Inferior parietal cortex (tissue), 1 donor: ENCODE measurements around the gene CHKA.
A peak's percentile ranks its signal among the peaks of the same experiment; 100 is the strongest.

Experiments used
- DNase-seq: peaks from one replicate; pipeline ENCODE4 v3.0.0-alpha.2; 2016; ENCODE audit errors: extremely low spot score

CHKA gene

DNA sequence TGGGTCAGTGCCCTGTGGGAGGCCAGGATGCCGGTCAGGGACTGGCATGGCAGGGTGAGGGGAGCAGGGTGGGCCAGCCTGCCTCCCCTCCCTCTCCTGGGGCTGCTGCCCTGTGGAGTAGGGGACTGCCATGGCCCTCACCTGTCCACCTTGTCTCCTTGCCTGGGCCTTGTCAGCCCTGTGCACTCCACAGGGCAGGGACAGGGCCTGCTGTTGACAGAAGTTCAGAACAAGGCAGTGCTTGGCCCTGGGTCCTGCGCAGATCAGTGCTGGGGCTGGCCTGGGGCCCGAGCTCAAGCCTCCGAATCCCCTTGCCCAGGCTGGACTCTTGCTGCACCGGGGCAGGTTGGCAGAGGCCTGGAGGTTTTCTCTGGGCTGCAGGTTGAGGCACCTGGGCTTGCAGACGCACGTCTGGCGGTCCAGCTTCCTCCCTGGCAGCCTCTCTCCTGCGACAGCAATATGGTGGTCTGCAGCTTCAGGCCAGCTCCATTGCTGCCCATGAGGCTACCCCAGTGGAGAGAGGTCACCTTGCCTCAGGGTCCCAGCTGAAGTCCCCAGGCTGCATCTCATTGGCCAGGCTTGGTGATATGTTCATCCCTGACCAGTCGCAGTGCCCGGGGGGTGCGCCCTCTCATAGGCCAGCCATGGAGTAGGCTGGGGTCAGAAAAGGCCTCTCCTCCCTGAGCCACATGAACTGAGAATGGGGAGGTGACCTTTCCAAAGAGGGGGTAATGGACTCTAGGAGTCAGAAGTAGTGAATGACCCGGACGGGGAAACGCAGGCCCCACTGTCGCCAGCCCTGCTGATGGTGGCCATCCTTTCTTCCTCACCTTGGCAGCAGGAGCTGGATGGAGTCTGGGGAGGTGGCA is 21.5 kb upstream of the CHKA start:
- DNase-seq: no peak

DNA sequence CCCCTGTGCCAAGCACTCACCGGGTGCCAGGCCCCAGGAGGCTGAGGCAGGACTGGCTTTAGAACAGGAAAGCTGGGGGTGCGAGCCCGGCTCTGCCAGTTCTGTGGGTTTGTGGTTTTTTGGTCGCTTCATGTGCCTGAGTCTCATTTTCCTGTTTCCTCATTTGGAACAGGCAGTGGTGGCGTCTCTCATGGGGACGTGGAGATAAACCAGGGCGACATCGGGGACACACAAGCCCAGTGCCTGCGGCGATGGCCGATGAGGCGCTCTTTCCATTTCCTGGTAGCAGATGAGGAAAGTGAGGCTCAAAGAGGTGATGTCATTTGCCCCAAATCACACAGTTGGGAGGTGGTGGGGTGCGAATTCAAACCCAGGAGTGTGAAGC is 20.8 kb upstream of the CHKA start:
- DNase-seq: no peak

DNA sequence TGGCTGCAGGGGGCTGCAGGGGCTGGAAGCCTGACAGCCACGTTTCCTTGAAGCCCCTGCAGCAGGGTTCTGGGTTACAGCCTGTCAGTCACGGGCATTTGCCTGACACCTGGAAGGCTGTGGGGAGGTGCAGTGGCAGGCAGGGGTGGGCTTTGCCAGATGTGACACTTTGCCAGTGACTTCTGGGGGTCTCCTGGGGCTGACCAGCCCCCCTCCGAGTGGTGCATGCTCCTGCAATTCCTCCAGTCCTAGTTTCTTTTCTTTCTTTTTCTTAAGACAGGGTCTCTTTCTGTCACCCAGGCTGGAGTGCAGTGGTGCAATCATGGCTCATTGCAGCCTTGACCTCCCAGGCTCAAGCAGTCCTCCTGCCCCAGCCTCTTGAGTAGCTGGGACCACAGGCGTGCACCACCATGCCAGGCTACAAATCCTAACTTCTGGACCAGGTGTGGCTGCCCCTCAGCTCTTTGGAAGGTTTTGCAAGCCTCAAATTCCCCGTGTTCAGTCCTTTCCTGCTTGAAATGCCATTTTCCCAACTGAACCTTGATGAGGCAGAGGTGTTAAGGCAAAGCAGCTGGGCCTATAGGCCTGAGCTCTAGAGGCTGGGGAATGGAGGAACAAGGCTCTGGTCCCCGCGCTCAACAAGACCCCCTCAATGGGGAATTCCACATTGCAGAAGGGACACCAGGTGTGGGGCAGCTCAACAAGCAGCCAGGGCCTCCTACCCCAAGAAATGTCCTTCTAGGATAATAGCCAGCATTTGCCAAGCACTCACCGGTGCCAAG is 20.2 kb upstream of the CHKA start:
- DNase-seq: no peak

DNA sequence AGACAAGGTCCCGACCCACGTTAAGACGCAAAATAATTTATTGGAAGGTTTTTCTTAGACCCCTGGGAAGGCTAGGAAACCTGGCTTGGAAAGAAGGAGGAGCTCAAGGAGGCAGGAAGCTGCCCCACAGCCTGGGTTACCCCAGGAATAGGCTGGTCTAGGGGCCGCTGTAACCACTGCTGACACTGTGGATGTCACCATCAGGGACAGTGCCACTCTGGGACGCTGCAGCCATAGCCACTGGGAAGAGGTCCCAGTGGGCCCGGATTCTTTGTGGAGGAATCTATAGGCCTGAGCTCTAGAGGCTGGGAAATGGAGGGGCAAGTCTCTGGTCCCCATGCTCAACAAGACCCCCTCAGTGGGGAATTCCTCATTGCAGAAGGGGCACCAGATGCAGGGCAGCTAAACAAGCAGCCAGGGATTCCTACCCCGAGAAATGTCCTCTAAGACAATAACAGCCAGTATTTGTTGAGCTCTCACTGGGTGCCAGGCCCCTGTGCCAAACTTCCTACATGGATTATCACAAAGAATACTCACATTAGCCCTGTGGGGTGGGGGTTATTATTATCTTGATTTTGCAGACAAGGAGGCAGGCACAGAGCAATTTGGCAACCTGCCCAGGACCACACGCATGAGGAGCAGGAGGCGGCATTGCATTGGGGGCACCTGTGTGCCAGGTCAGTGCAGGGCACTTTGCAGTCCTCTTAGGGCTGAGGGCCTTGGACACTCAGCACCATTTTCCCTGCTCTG is 19.5 kb upstream of the CHKA start:
- DNase-seq: no peak

DNA sequence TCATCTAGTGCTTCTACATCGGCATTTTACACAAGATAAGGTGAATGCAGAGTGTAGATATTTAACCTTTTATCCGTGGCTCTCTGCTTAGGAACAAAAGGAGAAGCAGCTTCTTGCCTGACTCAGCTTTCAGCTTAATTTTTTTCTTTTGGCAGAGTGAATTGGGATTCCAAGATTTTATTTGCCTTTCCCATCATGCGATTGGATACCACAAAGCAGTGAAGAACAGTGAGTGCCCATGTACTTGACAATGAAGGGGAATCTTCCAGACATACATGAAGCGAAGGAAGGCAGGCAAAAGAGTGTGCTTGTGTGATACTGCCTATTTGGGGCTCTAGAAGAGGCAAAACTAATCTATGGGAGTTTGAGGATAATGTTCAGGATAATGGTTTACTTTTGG is 17.0 kb upstream of the CHKA start:
- no peak for DNase-seq

DNA sequence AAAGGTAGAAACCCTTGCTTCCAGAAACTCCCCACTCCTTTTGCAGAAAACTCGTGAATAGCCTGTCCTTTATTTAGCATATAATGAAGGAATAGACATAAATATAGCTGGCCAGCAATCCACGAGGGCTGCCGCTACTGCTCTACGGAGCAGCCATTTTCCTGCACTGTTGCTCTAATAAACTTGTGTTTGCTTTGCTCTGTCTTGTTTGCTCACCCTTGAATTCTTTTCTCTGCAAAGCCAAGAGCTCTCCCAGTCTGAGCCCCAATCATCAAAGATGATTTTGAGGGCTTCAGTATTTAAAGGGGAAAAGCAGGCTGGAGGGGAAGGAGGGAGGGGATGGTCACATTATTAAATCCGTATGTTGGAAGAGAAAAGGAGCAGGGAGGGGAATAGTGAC is 16.6 kb upstream of the CHKA start:
- no peak for DNase-seq

DNA sequence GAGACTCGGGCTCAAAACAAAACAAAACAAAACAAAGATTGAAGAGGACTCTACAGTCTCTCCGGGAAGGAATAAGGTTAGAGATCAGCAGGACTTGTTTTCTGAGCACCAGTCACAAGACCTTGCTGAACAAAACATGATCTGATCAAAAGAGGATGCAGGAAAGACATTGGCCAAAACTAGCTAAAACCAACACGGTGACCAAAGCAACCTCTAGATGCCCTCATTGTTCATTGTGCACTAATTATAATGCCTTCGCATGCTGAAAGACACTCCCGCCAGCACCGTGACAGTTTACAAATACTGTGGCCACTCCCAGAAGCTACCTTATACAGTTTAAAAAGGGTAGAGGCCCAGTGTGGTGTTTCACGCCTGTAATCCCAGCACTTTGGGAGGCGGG is 15.7 kb upstream of the CHKA start:
- DNase-seq: no peak

DNA sequence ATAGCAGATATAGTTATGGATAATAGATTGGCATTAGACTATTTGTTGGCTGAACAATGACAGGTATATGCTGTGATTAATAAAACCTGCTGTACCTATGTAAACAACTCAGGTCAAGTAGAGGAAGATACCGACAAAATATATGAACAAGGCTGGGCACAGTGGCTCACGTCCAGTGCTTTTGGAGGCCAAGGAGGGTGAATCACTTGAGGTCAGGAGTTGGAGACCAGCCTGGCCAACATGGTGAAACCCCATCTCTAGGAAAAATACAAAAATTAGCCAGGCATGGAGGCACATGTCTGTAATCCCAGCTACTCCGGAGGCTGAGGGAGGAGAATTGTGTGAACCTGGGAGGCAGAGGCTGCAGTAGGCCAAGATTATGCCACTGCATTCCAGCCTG is 14.0 kb upstream of the CHKA start:
- DNase-seq: no peak

DNA sequence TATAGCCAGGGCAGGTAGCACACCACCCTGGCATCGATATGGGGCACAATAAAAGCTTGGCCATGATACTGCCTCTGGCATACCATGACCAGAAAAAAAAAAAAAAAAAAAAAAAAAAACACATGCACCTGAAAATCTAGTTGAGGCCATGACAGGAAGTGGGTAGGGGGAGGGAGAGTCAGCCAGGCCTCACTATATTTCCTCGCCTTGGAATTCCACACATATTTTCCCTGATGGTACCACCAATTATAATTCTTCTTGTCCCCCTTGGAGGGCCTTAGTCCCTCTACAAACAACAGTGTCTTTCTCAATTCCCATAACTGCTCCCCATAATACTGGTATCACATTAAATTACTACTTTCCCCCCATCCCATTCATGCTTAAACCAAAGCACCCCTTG is 12.6 kb upstream of the CHKA start:
- DNase-seq: no peak

DNA sequence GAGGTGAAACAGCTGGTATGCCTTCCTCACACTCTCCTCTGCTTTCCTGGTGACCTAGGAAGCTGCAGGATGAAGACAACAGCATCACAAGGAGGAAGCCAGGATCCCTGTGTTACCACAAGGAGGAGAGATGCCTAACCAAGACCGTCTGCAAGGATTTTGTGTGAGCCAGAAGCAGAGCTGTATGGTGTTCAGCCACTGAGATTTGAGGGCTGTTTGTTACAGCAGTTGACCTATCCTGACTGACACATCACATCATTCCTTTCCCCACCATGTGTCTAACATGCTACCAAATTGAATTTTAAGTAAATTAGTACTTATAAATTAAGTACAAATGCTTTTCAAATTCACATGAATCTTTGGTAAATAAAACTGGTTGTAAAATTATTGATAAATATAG is 8.9 kb upstream of the CHKA start:
- no peak for DNase-seq

DNA sequence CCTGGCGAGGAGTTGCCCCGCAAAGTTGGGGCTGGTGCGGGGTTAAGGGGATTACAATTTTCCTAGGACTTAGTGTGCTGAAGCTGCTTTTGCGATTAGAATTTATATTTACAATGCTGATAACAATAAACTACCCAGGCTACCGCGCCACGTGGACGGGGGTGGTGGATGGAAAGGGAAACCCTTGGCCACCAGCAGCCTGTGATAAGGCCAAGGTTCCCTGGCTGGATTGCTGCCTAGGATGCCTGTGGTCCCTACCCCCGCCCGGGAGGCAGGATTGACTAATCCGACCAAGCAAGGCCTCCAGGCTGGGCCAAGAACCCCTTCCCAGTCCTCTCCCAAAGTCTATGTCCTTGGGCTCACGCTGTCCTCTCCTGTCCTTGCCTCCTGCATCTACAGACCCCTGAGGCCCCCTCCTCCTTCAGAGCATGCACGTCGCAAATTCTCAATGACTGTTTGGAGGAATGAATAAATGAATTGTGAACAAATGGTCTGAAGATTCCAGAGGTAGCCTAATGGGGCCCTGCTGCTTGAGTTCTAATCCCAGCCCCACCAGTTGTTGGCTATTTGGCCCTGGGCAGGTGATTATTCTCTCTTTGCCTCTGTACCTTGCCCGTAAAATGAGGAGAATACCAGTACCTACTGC is 7.6 kb upstream of the CHKA start:
- DNase-seq: no peak

DNA sequence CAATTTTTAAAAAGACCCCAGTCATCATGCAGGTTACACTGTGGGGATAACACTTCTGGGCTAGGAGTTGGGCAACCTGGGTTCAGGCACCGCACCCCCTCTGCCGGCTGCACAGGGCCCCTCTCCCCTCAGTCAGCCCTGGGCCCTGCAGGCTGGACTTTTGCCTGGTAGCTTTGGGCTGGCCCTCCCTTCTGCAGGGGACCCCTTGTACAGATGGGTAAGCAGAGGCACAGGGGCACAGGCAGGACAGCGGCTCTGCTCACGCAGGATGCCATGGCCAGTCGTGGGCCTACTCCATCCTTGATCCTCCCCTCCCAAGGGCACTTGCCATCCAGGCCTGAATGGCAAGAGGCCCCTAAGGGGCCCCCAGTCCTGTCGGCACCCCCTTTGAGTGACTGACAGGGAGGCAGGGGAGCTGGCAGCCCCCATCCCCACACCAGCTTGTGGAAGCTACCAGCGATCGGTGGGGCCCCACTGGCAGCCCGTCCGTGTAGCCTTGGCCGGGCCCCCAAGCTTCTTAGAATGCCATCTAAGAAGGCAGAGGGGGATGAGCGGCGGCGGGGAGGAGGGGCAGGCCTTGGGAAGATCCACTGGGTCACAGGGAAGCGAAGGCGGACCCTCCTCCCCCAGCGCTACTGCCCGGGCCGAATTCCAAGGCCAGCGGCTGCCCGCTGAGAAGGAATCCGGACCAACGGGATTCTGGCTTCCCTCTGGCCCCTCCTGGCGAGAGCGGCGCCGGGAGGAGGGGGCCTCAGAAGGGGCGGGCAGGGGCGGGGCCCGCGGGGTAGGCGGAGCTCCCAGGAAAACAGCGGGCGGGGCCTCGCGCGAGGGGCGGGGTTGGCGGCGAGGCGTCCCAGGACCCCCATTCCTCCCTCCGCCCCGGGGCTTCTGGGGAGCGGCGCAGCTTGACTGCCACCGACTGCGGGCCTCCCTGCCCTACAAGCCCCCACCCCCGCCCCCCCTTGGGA is 6.8 kb upstream of the CHKA start:
- no peak for DNase-seq

DNA sequence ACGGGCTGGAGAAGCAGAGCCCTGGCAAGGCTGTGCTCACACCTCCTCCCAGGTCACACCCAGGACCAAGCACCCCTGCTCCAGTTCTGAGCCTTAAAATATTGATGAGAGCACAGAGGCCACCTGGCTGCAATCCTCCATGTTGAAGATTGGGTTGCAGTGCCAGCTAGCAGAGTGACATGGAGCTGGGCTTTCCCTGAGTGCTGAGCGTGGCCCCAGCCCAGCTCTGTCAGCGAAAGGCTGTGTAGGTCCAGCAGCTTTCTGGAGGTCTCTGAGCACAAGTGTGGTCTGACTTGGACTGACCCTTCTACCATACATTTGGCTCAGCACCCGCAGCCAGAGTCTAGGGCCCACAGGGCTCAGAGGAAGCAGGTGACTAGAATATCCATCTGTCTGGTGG is 4.0 kb upstream of the CHKA start:
- no peak for DNase-seq

DNA sequence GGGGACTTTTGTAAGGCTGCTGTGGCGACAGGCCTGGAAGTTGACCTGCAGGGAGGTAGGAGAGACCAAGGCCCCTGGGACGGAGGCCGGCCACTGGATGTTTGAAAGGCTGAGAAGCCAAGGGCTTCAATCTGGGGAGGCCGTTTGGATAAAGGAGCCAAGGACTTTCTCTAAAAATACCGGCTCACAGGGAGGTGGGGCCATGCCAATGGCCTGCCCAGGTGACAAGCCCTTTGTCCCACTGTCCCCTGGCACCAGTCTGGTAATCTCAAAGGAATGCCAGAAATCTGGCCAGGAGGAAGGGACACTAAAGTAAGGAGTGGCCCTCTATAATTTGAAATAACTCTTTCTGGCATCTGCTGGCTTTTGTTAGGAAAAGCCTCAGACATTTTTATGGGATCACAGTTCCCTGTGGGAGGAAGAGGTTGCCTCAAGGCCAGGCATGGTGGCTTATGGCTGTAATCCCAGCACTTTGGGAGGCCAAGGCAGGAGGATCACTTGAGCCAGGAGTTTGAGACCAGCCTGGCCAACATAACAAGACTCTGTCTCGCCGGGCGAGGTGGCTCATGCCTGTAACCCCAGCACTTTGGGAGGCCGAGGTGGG is 1.9 kb upstream of the CHKA start:
- DNase-seq: no peak

DNA sequence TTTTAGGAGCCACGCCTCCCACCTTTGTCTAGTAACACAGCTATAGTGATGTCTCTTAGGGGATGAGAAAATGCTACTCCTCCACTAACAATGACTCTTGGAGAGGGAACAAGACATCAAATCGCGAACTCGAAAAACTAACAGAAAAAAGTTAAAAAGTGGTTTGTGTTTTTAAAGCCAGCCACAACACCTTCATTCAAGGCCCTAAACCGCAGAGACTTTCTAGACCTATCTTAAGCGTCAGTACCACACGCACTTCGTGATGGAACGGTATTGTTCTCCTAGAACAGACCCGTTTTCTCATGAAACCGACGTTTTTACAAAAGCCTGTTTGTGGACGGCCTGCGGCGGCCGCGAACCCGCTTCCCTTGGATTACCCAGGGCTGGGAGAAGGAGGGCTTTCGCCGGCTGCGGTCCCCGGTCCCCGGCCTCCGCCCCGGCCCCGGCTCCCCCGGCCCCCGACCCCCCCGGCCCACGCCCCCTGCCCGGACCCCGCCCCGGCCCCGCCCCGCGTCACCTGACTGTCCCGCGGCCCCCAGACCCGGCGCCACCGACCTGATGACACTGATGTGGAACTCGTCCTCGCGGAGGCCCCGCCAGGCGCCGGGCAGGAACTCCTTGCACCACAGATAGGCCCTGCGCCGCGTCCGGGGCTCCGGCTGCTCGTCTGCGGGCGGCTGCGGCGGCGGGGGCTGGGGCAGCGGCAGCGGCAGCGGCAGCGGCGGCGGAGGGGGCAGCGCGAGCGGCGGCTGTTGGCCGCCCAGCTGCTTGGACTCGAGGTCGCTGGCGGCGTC is 718 bp downstream of the CHKA start:
- peak; percentile 51 for DNase-seq

DNA sequence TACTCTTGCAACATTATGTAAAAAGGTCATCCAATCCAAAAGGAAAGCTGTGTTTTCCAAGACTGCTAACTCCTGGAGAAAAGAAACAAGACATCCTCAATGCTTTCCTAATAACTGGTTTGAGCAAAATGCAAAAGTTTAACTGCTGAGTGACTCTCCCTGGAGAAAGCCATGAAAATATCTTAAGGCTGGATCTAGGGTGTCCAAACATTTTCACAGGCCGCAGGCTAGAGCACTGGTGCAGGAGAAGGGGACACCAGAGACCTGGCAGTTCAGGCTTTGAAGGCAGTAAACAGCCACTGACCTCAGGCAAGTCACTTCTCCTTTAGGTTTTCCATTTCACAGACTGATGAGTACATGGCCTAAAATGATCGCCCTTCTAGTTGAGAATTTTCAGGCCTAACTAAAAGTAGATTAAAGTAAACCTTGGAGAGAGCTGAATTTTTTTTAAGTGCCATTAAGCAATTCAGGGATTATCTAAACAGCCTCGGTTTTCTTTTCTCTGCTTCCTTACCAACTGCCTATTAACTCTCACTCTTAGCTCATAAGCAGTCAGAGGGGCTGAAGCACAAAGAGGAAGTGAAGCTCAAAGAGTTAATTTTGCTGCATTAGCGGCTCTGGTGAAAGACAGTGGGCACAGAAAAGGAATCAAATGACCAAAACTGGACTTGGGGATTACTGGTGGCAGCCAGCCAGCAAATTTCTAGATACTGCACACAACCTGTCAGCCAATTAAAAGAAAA is 2.3 kb downstream of the CHKA start:
- no peak for DNase-seq

DNA sequence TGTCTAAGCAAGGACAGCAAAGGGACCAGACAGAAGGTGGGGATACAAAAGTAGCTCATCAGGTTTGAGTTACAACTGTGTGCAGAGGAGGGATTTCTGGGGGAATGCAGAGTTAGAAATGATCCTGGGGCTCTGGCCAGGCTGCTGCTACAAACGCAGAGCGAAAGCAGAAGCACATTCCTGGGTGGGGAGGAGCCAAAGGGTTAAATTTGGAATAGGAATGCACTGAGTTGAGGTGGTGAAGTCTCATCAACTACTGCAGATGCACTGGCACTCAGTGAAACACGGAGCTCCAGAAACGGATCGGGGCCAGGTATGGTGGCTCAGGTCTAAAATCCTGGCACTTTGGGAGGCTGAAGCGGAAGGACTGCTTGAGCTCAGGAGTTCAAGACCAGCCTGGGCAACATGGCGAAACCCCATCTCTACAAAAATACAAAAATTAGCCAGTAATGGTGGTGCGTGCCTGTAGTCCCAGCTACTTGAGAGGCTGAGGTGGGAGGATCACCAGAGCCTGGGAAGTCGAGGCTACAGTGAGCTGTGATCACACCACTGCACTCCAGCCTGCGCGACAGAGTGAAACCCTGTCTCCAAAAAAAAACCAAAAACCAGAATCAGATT is 3.2 kb downstream of the CHKA start:
- DNase-seq: no peak

DNA sequence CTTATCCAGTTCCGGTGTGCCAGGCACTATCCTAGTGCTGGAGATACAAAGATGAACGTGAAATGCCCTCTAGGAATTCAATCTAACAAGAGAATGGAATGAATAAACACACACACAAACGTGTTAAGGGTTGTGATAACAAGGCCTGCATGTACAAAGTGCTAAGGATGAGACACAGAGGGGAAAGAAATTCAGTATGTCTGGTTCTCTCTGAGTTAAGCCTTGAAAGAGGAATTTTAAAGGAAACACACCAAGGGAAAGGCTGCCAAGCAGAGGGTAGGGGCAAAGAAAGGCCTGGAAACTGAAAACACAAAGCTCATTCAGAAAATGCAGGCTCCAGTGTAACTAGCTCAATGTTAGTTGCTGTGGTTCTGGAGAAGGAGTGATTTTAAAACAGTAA is 4.2 kb downstream of the CHKA start:
- DNase-seq: no peak
